Measurements from ENCODE around the gene CKM.

Gene CKM

GRCh38 chr19:45322744-45323281, at the start of gene CKM:
Gene CKM (minus strand): TSS chr19:45322875. CDS start chr19:45319713, 3,162 bp downstream.
- no peak for DNase-seq

- DNase-seq = peak; percentile 100
Observed at GRCh38 chr19:45370410-45371204, 47.9 kb upstream of the CKM start, which contains the start of gene ERCC2. Gene ERCC2 (minus strand): TSS chr19:45370573. CDS start chr19:45370540, 33 bp downstream.

GRCh38 chr19:45368737-45369340, 46.2 kb upstream of the CKM start:
- no peak for DNase-seq

GRCh38 chr19:45368127-45368526, 45.5 kb upstream of the CKM start:
- no peak for DNase-seq

GRCh38 chr19:45364696-45365095, 42.0 kb upstream of the CKM start:
- no peak for DNase-seq

- DNase-seq = no peak
Observed at GRCh38 chr19:45363861-45364459, 41.3 kb upstream of the CKM start.

GRCh38 chr19:45362291-45362690, 39.6 kb upstream of the CKM start:
- DNase-seq = no peak

GRCh38 chr19:45361608-45362007, 38.9 kb upstream of the CKM start:
- DNase-seq = no peak

- no peak for DNase-seq
Observed at GRCh38 chr19:45358213-45358792, 35.6 kb upstream of the CKM start.

- no peak for DNase-seq
Observed at GRCh38 chr19:45357445-45357783, 34.7 kb upstream of the CKM start.

GRCh38 chr19:45356760-45357444, 34.2 kb upstream of the CKM start:
- no peak for DNase-seq

- no peak for DNase-seq
Observed at GRCh38 chr19:45355910-45356309, 33.2 kb upstream of the CKM start.

- DNase-seq = no peak
Observed at GRCh38 chr19:45355402-45355801, 32.7 kb upstream of the CKM start.

GRCh38 chr19:45354241-45354842, 31.7 kb upstream of the CKM start:
- DNase-seq = no peak

GRCh38 chr19:45352914-45353796, 30.5 kb upstream of the CKM start:
- DNase-seq = no peak

GRCh38 chr19:45352471-45352870, 29.8 kb upstream of the CKM start:
- DNase-seq = no peak

- no peak for DNase-seq
Observed at GRCh38 chr19:45352062-45352461, 29.4 kb upstream of the CKM start.

- no peak for DNase-seq
Observed at GRCh38 chr19:45351401-45351952, 28.8 kb upstream of the CKM start.

- DNase-seq = no peak
Observed at GRCh38 chr19:45350477-45351058, 27.9 kb upstream of the CKM start.

GRCh38 chr19:45349430-45349941, 26.8 kb upstream of the CKM start:
- no peak for DNase-seq

GRCh38 chr19:45349126-45349415, 26.4 kb upstream of the CKM start:
- no peak for DNase-seq

Measured in stimulated activated CD4-positive, alpha-beta T cell treated with anti-CD3 and anti-CD28 coated beads, Interleukin-2, amount 100 ng/mL, for 48 hours (primary cell).